ENCODE data around the gene ENGASE. TPM values are rescaled to one million over a fixed set of nuclear protein-coding genes. Genes with fewer than 3 reads are reported as not detected.

Gene ENGASE
- total and polyA plus RNA-seq, 2 donors (not counting 1 experiment from before 2014, with no cell fraction given) = 92.1 to 122 TPM

DNA sequence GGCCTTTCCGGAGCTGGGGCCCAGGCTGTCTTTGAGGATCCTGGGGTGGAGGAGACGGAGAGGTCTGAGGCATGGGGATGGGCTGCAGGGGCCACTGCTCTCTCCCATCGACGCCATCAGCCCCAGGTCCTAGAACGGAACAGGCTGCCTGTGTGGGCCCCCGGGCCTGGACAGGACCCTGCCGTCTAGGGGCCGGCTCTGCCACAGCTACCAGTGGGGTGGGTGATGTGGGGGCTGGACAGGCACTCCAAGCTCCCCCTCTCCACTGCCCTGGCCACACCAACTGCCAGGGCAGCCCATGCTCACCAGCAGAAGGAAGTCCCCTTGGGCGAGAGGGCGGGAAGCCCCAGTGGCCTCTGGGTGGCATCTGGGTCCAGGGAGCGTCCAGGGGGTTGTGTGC, 37.8 kb downstream of the ENGASE start:
- POLR2A ChIA-PET = no interaction called here

More for the DNA sequence above, 37.8 kb downstream of the ENGASE start:
- CTCF ChIA-PET = interaction anchor here (0.6 to 11.4 kb wide), 2 partner anchors 280 to 799 kb away, joined by 3 to 50 read pairs; no protein-coding TSS in a partner anchor
- 93% methylated on average over 5 of the region's 11 CpGs for WGBS (ENCODE audit: insufficient coverage)
- DNase-seq (no peak), ATAC-seq (ENCODE audit: low read depth) (no peak)
- Histone ChIP-seq H3K4me3 (ENCODE audit: control extremely low read depth in 1 of 5, extremely low read depth in 1 of 5, insufficient read depth in 1 of 5, low read depth in 2 of 5, low read length in 4 of 5) (no peak overlapping the region), H3K27me3 (replicated peaks in 1 of 4; ENCODE audit: control extremely low read depth in 1 of 4, control insufficient read depth in 3 of 4, insufficient read depth in 4 of 4, low read length in 3 of 4) (peaks cover 0 to 2% (median 0%) of the 10 kb centered on the region in 4 experiments), H3K4me2 (replicated peaks; ENCODE audit: low read depth, low read length, poor library complexity, severe bottlenecking) (no peak overlapping the region), H3K4me1 (ENCODE audit: control insufficient read depth in 2 of 2, insufficient read depth in 2 of 2, low read length in 2 of 2) (no peaks in the 10 kb centered on the region), H3K36me3 (replicated peaks in 1 of 2; ENCODE audit: control extremely low read depth in 1 of 2, control insufficient read depth in 1 of 2, extremely low read depth in 1 of 2, insufficient read depth in 2 of 2, low read length in 1 of 2) (no peaks in the 10 kb centered on the region), H3K27ac (ENCODE audit: low read length in 2 of 2) (no peak overlapping the region), H2AFZ (ENCODE audit: insufficient read depth, low read depth, low read length, poor library complexity, severe bottlenecking) (no peak overlapping the region), H3K79me2 (ENCODE audit: control insufficient read depth, insufficient read depth, low read length) (no peaks in the 10 kb centered on the region), H4K20me1 (ENCODE audit: control insufficient read depth, insufficient read depth, low read length, poor library complexity, severe bottlenecking) (no peaks in the 10 kb centered on the region), H3K9ac (ENCODE audit: low read length) (no peak overlapping the region), H3K9me3 (ENCODE audit: control extremely low read depth in 1 of 3, control insufficient read depth in 2 of 3, insufficient read depth in 1 of 3, low read length in 2 of 3) (no peaks in the 10 kb centered on the region)
- TF ChIP-seq CTCF (IDR thresholded peaks at IDR 0.05) = no peak
- no peak for TF ChIP-seq EZH2 (IDR thresholded peaks at IDR 0.05; ENCODE audit: borderline replicate concordance, insufficient read depth, low read depth, low read length, poor library complexity, severe bottlenecking)
- no peak overlapping the region for H3K27ac Mint-ChIP-seq
- intact Hi-C loops (cut with micrococcal nuclease) = no loop called here
- H3K4me1 Mint-ChIP-seq = no peaks in the 10 kb centered on the region
- peaks cover 5% of the 10 kb centered on the region for H3K27me3 Mint-ChIP-seq
- H3K9me3 Mint-ChIP-seq (ENCODE audit: insufficient read depth) = no peaks in the 10 kb centered on the region
- no peak overlapping the region for H3K4me3 Mint-ChIP-seq
